ENCODE data around the gene SLC6A12. TPM values are rescaled to one million over a fixed set of nuclear protein-coding genes. Genes with fewer than 3 reads are reported as not detected.
"Not testable (repeated sequence)": the region's sequence is repeated elsewhere in the genome, so short reads cannot be mapped to it uniquely, and the experiment has no call there.

SLC6A12 gene
- total RNA-seq, 1 experiment from 2014 or later = not detected

GRCh38 chr12:218221-218620 lies 4.3 kb upstream of the SLC6A12 start:
- Histone ChIP-seq H3K27ac (ENCODE audit: low read length) (no peak overlapping the region), H2AFZ (ENCODE audit: low read length) (no peak overlapping the region), H3K36me3 (ENCODE audit: insufficient read depth, low read length) (no peaks in the 10 kb centered on the region), H3K4me3 (ENCODE audit: low read length) (no peak overlapping the region), H3K4me1 (ENCODE audit: low read length) (peaks cover 1% of the 10 kb centered on the region), H3K4me2 (ENCODE audit: low read depth, low read length, poor library complexity, severe bottlenecking) (no peak overlapping the region), H3K9me2 (replicated peaks; ENCODE audit: insufficient read depth, low read length) (no peaks in the 10 kb centered on the region), H3K9ac (ENCODE audit: low read length) (no peak overlapping the region), H3K79me2 (ENCODE audit: low read length) (no peaks in the 10 kb centered on the region), H3K9me3 (ENCODE audit: low read length) (no peaks in the 10 kb centered on the region), H3K27me3 (ENCODE audit: low read length) (no peaks in the 10 kb centered on the region), H4K20me1 (ENCODE audit: insufficient read depth, low read depth, low read length) (no peaks in the 10 kb centered on the region)
- DNase-seq = no peak

DNA sequence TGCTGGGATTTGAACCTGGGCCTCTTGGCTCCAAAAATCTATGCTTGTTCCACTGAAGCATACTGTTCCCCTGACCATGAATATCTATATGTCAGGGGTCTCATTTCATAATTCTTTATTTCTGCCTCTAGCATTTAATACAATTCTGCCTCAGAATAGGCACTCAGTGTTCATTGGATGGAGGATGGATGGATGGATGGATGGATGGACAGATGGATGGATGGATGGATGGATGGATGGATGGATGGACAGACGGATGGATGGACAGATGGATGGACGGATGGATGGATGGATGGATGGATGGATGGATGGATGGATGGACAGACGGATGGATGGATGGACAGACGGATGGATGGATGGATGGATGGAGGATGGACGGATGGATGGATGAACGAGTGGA lies 3.1 kb upstream of the SLC6A12 start:
- H3K4me3 ChIP-seq (ENCODE audit: low read length); H3K4me2 ChIP-seq (ENCODE audit: low read depth, low read length, poor library complexity, severe bottlenecking); H3K27me3 ChIP-seq (ENCODE audit: low read length); H3K9me3 ChIP-seq (ENCODE audit: low read length); H3K36me3 ChIP-seq (ENCODE audit: insufficient read depth, low read length); H3K79me2 ChIP-seq (ENCODE audit: low read length); DNase-seq; H4K20me1 ChIP-seq (ENCODE audit: insufficient read depth, low read depth, low read length); H3K27ac ChIP-seq (ENCODE audit: low read length); H3K9me2 ChIP-seq (replicated peaks; ENCODE audit: insufficient read depth, low read length); H3K9ac ChIP-seq (ENCODE audit: low read length); H2AFZ ChIP-seq (ENCODE audit: low read length): not testable (repeated sequence)
- peaks cover 11% of the 10 kb centered on the region for H3K4me1 ChIP-seq (ENCODE audit: low read length)

- no peak for DNase-seq
- Histone ChIP-seq H2AFZ (ENCODE audit: low read length) (no peak overlapping the region), H3K4me3 (ENCODE audit: low read length) (no peak overlapping the region), H3K9ac (ENCODE audit: low read length) (no peak overlapping the region), H3K79me2 (ENCODE audit: low read length) (no peaks in the 10 kb centered on the region), H3K4me1 (ENCODE audit: low read length) (peaks cover 11% of the 10 kb centered on the region), H3K9me3 (ENCODE audit: low read length) (no peaks in the 10 kb centered on the region), H3K9me2 (replicated peaks; ENCODE audit: insufficient read depth, low read length) (no peaks in the 10 kb centered on the region), H4K20me1 (ENCODE audit: insufficient read depth, low read depth, low read length) (no peaks in the 10 kb centered on the region), H3K27me3 (ENCODE audit: low read length) (no peaks in the 10 kb centered on the region), H3K4me2 (ENCODE audit: low read depth, low read length, poor library complexity, severe bottlenecking) (no peak overlapping the region), H3K36me3 (ENCODE audit: insufficient read depth, low read length) (no peaks in the 10 kb centered on the region), H3K27ac (ENCODE audit: low read length) (no peak overlapping the region)
These were observed 1.2 kb upstream of the SLC6A12 start for GRCh38 chr12:215116-215515.

- no peaks in the 10 kb centered on the region for H3K79me2 ChIP-seq (ENCODE audit: low read length)
- H3K27ac ChIP-seq (ENCODE audit: low read length) = no peak overlapping the region
- no peak overlapping the region for H2AFZ ChIP-seq (ENCODE audit: low read length)
- no peaks in the 10 kb centered on the region for H3K27me3 ChIP-seq (ENCODE audit: low read length)
- no peaks in the 10 kb centered on the region for H3K9me3 ChIP-seq (ENCODE audit: low read length)
- H3K4me3 ChIP-seq (ENCODE audit: low read length) = no peak overlapping the region
- H3K9me2 ChIP-seq (replicated peaks; ENCODE audit: insufficient read depth, low read length) = no peaks in the 10 kb centered on the region
- no peaks in the 10 kb centered on the region for H4K20me1 ChIP-seq (ENCODE audit: insufficient read depth, low read depth, low read length)
- H3K9ac ChIP-seq (ENCODE audit: low read length) = no peak overlapping the region
- no peak overlapping the region for H3K4me2 ChIP-seq (ENCODE audit: low read depth, low read length, poor library complexity, severe bottlenecking)
- no peak for DNase-seq
- peaks cover 11% of the 10 kb centered on the region for H3K4me1 ChIP-seq (ENCODE audit: low read length)
- no peaks in the 10 kb centered on the region for H3K36me3 ChIP-seq (ENCODE audit: insufficient read depth, low read length)
These were observed 427 bp downstream of the SLC6A12 start for GRCh38 chr12:213527-213932.

DNA sequence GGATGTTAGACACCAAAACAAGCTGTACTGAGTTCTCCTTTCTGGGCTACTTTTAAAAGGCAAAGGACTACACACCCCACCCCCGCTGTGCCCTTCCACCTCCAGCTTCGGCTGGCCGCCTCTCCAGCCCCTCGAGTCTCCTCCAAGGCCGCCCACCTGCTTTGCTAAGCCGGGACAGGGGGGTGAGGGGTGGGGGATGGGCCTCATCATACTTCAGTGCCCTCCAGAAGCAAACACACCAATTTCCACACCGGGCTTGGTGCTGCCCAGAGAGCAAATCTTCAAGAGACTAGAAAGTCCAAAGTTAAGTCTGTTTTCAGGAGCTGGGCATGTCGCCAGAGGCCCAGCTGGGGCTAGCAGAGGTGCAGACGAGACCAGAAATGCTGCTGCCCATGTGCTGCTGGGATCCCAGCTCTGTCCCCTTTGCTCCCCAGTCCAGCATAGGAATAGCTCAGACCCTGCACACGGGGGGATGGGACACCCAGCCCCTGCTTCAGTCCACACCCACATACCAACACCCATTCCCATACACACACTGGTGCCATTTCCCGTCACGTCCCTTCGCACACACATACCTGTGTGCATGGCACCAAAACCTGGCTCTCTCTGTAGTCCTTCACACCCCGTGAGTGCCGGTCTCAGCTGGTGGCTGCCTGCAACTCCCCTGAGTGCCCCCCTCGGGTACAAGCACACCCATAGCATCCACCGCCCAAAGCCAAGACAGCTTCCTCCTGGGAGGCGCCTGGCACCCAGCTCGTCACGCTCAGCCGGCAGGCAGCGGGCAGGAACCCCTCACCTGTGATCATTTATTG lies 1.0 kb downstream of the SLC6A12 start:
- no peak overlapping the region for H3K4me2 ChIP-seq (ENCODE audit: low read depth, low read length, poor library complexity, severe bottlenecking)
- no peak for DNase-seq
- H3K9me3 ChIP-seq (ENCODE audit: low read length) = no peaks in the 10 kb centered on the region
- H3K36me3 ChIP-seq (ENCODE audit: insufficient read depth, low read length) = no peaks in the 10 kb centered on the region
- no peak overlapping the region for H2AFZ ChIP-seq (ENCODE audit: low read length)
- no peaks in the 10 kb centered on the region for H4K20me1 ChIP-seq (ENCODE audit: insufficient read depth, low read depth, low read length)
- no peaks in the 10 kb centered on the region for H3K79me2 ChIP-seq (ENCODE audit: low read length)
- no peak overlapping the region for H3K9ac ChIP-seq (ENCODE audit: low read length)
- H3K4me1 ChIP-seq (ENCODE audit: low read length) = peaks cover 11% of the 10 kb centered on the region
- no peak overlapping the region for H3K4me3 ChIP-seq (ENCODE audit: low read length)
- no peaks in the 10 kb centered on the region for H3K27me3 ChIP-seq (ENCODE audit: low read length)
- H3K27ac ChIP-seq (ENCODE audit: low read length) = no peak overlapping the region
- H3K9me2 ChIP-seq (replicated peaks; ENCODE audit: insufficient read depth, low read length) = no peaks in the 10 kb centered on the region

DNA sequence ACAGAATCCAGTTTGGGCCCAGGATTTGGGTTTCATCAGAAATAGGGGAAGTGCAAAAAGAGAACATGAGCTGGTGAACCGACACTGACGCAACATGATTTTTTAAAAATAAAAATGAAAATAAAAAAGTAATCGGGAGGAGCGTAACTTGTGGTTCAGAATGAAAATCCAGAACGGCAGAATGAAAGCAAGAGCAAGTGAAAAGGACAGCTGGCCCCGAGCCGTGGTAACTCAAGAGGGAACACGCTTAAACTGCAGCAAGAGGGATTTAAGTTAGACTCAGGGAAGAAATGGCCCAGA lies 1.6 kb downstream of the SLC6A12 start:
- Histone ChIP-seq H3K9me3 (ENCODE audit: low read length) (no peaks in the 10 kb centered on the region), H4K20me1 (ENCODE audit: insufficient read depth, low read depth, low read length) (no peaks in the 10 kb centered on the region), H3K79me2 (ENCODE audit: low read length) (no peaks in the 10 kb centered on the region), H3K4me2 (ENCODE audit: low read depth, low read length, poor library complexity, severe bottlenecking) (no peak overlapping the region), H3K4me3 (ENCODE audit: low read length) (no peak overlapping the region), H2AFZ (ENCODE audit: low read length) (no peak overlapping the region), H3K9me2 (replicated peaks; ENCODE audit: insufficient read depth, low read length) (no peaks in the 10 kb centered on the region), H3K27me3 (ENCODE audit: low read length) (no peaks in the 10 kb centered on the region), H3K36me3 (ENCODE audit: insufficient read depth, low read length) (no peaks in the 10 kb centered on the region), H3K27ac (ENCODE audit: low read length) (no peak overlapping the region), H3K4me1 (ENCODE audit: low read length) (peaks cover 11% of the 10 kb centered on the region), H3K9ac (ENCODE audit: low read length) (no peak overlapping the region)
- DNase-seq = no peak

- Histone ChIP-seq H3K4me2 (ENCODE audit: low read depth, low read length, poor library complexity, severe bottlenecking) (no peak overlapping the region), H2AFZ (ENCODE audit: low read length) (no peak overlapping the region), H3K9me3 (ENCODE audit: low read length) (no peaks in the 10 kb centered on the region), H3K36me3 (ENCODE audit: insufficient read depth, low read length) (no peaks in the 10 kb centered on the region), H3K9ac (ENCODE audit: low read length) (no peak overlapping the region), H3K27me3 (ENCODE audit: low read length) (no peaks in the 10 kb centered on the region), H3K27ac (ENCODE audit: low read length) (no peak overlapping the region), H3K9me2 (replicated peaks; ENCODE audit: insufficient read depth, low read length) (no peaks in the 10 kb centered on the region), H3K4me1 (ENCODE audit: low read length) (peaks cover 11% of the 10 kb centered on the region), H4K20me1 (ENCODE audit: insufficient read depth, low read depth, low read length) (no peaks in the 10 kb centered on the region), H3K4me3 (ENCODE audit: low read length) (no peak overlapping the region), H3K79me2 (ENCODE audit: low read length) (no peaks in the 10 kb centered on the region)
- no peak for DNase-seq
These were observed 2.1 kb downstream of the SLC6A12 start for GRCh38 chr12:211639-212414.

- Histone ChIP-seq H2AFZ (ENCODE audit: low read length) (no peak overlapping the region), H3K36me3 (ENCODE audit: insufficient read depth, low read length) (no peaks in the 10 kb centered on the region), H3K4me1 (ENCODE audit: low read length) (peaks cover 11% of the 10 kb centered on the region), H3K27me3 (ENCODE audit: low read length) (no peaks in the 10 kb centered on the region), H3K9ac (ENCODE audit: low read length) (no peak overlapping the region), H3K9me3 (ENCODE audit: low read length) (no peaks in the 10 kb centered on the region), H3K27ac (ENCODE audit: low read length) (no peak overlapping the region), H4K20me1 (ENCODE audit: insufficient read depth, low read depth, low read length) (no peaks in the 10 kb centered on the region), H3K4me2 (ENCODE audit: low read depth, low read length, poor library complexity, severe bottlenecking) (no peak overlapping the region), H3K79me2 (ENCODE audit: low read length) (no peaks in the 10 kb centered on the region), H3K4me3 (ENCODE audit: low read length) (no peak overlapping the region), H3K9me2 (replicated peaks; ENCODE audit: insufficient read depth, low read length) (no peaks in the 10 kb centered on the region)
- DNase-seq = no peak
These were observed 2.9 kb downstream of the SLC6A12 start for GRCh38 chr12:211142-211465.
